Measurements from ENCODE around the gene FMR1NB.

FMR1NB gene

GRCh38 chrX:147950352-147950751 is 30.8 kb upstream of the FMR1NB start:
- H3K9me3 ChIP-seq (ENCODE audit: severe bottlenecking), result no peaks in the 10 kb centered on the region
- H3K27me3 ChIP-seq (ENCODE audit: insufficient read depth, low read depth, severe bottlenecking), result no peaks in the 10 kb centered on the region
- H3K27ac ChIP-seq, result no peak overlapping the region
- H3K4me3 ChIP-seq (ENCODE audit: low read depth, low read length), result no peak overlapping the region
- no peak for TF ChIP-seq CTCF (IDR thresholded peaks at IDR 0.05; ENCODE audit: low read depth, low read length)
- DNase-seq, result no peak
- H3K36me3 ChIP-seq, result peaks cover 3% of the 10 kb centered on the region; the same call in 1 of the 2 replicates

- H3K36me3 ChIP-seq, result no peaks in the 10 kb centered on the region
- H3K4me3 ChIP-seq (ENCODE audit: low read depth, low read length), result no peak overlapping the region
- TF ChIP-seq CTCF (IDR thresholded peaks at IDR 0.05; ENCODE audit: low read depth, low read length), result no peak
- peaks cover 5% of the 10 kb centered on the region for H3K27me3 ChIP-seq (ENCODE audit: insufficient read depth, low read depth, severe bottlenecking)
- no peak for DNase-seq
- H3K27ac ChIP-seq, result no peak overlapping the region
- H3K9me3 ChIP-seq (ENCODE audit: severe bottlenecking), result no peaks in the 10 kb centered on the region
Observed at GRCh38 chrX:147953976-147954375, 27.2 kb upstream of the FMR1NB start.

- no peaks in the 10 kb centered on the region for H3K9me3 ChIP-seq (ENCODE audit: severe bottlenecking)
- no peak for TF ChIP-seq CTCF (IDR thresholded peaks at IDR 0.05; ENCODE audit: low read depth, low read length)
- no peak overlapping the region for H3K27ac ChIP-seq
Observed at GRCh38 chrX:147957291-147957690, 23.8 kb upstream of the FMR1NB start.

GRCh38 chrX:147958291-147958690 is 22.8 kb upstream of the FMR1NB start:
- H3K9me3 ChIP-seq (ENCODE audit: severe bottlenecking), result no peaks in the 10 kb centered on the region
- H3K4me3 ChIP-seq (ENCODE audit: low read depth, low read length), result no peak overlapping the region
- no peak overlapping the region for H3K27ac ChIP-seq
- no peak for TF ChIP-seq CTCF (IDR thresholded peaks at IDR 0.05; ENCODE audit: low read depth, low read length)
- H3K27me3 ChIP-seq (ENCODE audit: insufficient read depth, low read depth, severe bottlenecking), result peaks cover 10% of the 10 kb centered on the region
- H3K36me3 ChIP-seq, result no peaks in the 10 kb centered on the region
- no peak for DNase-seq

More at GRCh38 chrX:147957291-147957690, 23.8 kb upstream of the FMR1NB start:
- Histone ChIP-seq H3K4me3 (ENCODE audit: low read depth, low read length) (no peak overlapping the region), H3K27me3 (ENCODE audit: insufficient read depth, low read depth, severe bottlenecking) (peaks cover 10% of the 10 kb centered on the region), H3K36me3 (no peaks in the 10 kb centered on the region)
- DNase-seq, result no peak

GRCh38 chrX:147960722-147961121 is 20.4 kb upstream of the FMR1NB start:
- H3K27ac ChIP-seq, result no peak overlapping the region
- TF ChIP-seq CTCF (IDR thresholded peaks at IDR 0.05; ENCODE audit: low read depth, low read length), result no peak
- H3K36me3 ChIP-seq, result no peaks in the 10 kb centered on the region
- DNase-seq, result no peak
- peaks cover 21% of the 10 kb centered on the region for H3K27me3 ChIP-seq (ENCODE audit: insufficient read depth, low read depth, severe bottlenecking)
- H3K4me3 ChIP-seq (ENCODE audit: low read depth, low read length), result no peak overlapping the region
- H3K9me3 ChIP-seq (ENCODE audit: severe bottlenecking), result no peaks in the 10 kb centered on the region

GRCh38 chrX:147962476-147962875 is 18.7 kb upstream of the FMR1NB start:
- DNase-seq, result no peak
- no peak overlapping the region for H3K4me3 ChIP-seq (ENCODE audit: low read depth, low read length)
- H3K27ac ChIP-seq, result no peak overlapping the region
- H3K9me3 ChIP-seq (ENCODE audit: severe bottlenecking), result no peaks in the 10 kb centered on the region
- peaks cover 25% of the 10 kb centered on the region for H3K27me3 ChIP-seq (ENCODE audit: insufficient read depth, low read depth, severe bottlenecking)
- H3K36me3 ChIP-seq, result no peaks in the 10 kb centered on the region
- TF ChIP-seq CTCF (IDR thresholded peaks at IDR 0.05; ENCODE audit: low read depth, low read length), result no peak

All from WERI-Rb-1 (cell line).